HEK293 (cell line): ENCODE data around the gene HIC1.
A peak's percentile ranks its signal among the peaks of the same experiment; 100 is the strongest.

Source experiments
- CTCF ChIA-PET: fragments of 350-600 bp; formaldehyde crosslinking; extraction: SDS; loops from one replicate; lab custom pipeline; 2021; ENCODE audit warnings: antibody characterized with exemption; lab: Yijun Ruan, JAX
- POLR2A ChIA-PET: fragments of 300-600 bp; formaldehyde crosslinking; extraction: SDS; loops from one replicate; lab custom pipeline; 2020; ENCODE audit warnings: antibody characterized with exemption, inconsistent platforms; lab: Yijun Ruan, JAX
- H3K27ac ChIP-seq: fragments of 200-500 bp; sonication (Bioruptor generic); 2 replicates; pipeline ENCODE4 v1.5.1; 2014; ENCODE audit warnings: low read depth, low read length, control low read depth, inconsistent platforms; ENCODE audit errors: extremely low read depth
- H3K36me3 ChIP-seq, 2 experiments: fragments of 200-500 bp in 1 of 2; sonication (Bioruptor generic) in 1 of 2; 1 replicate in 1 of 2; 2 replicates in 1 of 2; pipeline ENCODE4 v1.5.1; 2014 to 2017; ENCODE audit warnings: inconsistent platforms in 2 of 2, low read length in 2 of 2; ENCODE audit not compliant: control insufficient read depth in 2 of 2, insufficient read depth in 1 of 2
- H3K4me1 ChIP-seq: fragments of 200-500 bp; sonication (Bioruptor generic); 2 replicates; pipeline ENCODE4 v1.5.1; 2014; ENCODE audit warnings: mild to moderate bottlenecking, low read length, inconsistent platforms; ENCODE audit not compliant: control insufficient read depth, insufficient read depth
- H3K4me3 ChIP-seq: 2 replicates; pipeline ENCODE4 v1.5.1; 2011; ENCODE audit warnings: low read depth, mild to moderate bottlenecking, control low read depth, low read length, moderate library complexity
- H3K9me3 ChIP-seq: fragments of 200-500 bp; sonication (Bioruptor generic); 2 replicates; pipeline ENCODE4 v1.5.1; 2014; ENCODE audit warnings: low read depth, low read length, inconsistent platforms; ENCODE audit not compliant: control insufficient read depth, insufficient read depth
- BCL11B ChIP-seq: fragments of 450-650 bp; formaldehyde crosslinking; IDR thresholded peaks from 2 replicates; pipeline ENCODE4 v1.5.1; 2016; ENCODE audit warnings: low read depth, missing biosample characterization, missing genetic modification characterization
- EGR2 ChIP-seq: fragments of 450-650 bp; formaldehyde crosslinking; IDR thresholded peaks from 2 replicates; pipeline ENCODE4 v1.5.1; 2016; ENCODE audit warnings: low read depth, missing biosample characterization, missing genetic modification characterization
- GLIS1 ChIP-seq: fragments of 450-650 bp; formaldehyde crosslinking; IDR thresholded peaks from 2 replicates; pipeline ENCODE4 v1.5.1; 2016; ENCODE audit warnings: missing biosample characterization, missing genetic modification characterization
- KLF8 ChIP-seq: fragments of 450-650 bp; formaldehyde crosslinking; IDR thresholded peaks from 2 replicates; pipeline ENCODE4 v1.5.1; 2016; ENCODE audit warnings: missing biosample characterization, missing genetic modification characterization
- RBAK ChIP-seq: fragments of 450-650 bp; formaldehyde crosslinking; IDR thresholded peaks from 2 replicates; pipeline ENCODE4 v1.5.1; 2016; ENCODE audit warnings: missing biosample characterization, missing genetic modification characterization
- TCF7L2 ChIP-seq: IDR thresholded peaks from 2 replicates; pipeline ENCODE4 v1.6.1; 2011; ENCODE audit warnings: low read depth, mild to moderate bottlenecking, inconsistent platforms, low read length, moderate library complexity, borderline replicate concordance
- ZNF121 ChIP-seq: fragments of 450-650 bp; formaldehyde crosslinking; IDR thresholded peaks from 2 replicates; pipeline ENCODE4 v1.5.1; 2016; ENCODE audit warnings: missing biosample characterization, missing genetic modification characterization
- ZNF174 ChIP-seq: fragments of 450-650 bp; formaldehyde crosslinking; IDR thresholded peaks from 2 replicates; pipeline ENCODE4 v1.5.0; 2017; ENCODE audit warnings: missing biosample characterization, mild to moderate bottlenecking, missing genetic modification characterization
- ZNF324 ChIP-seq: fragments of 450-650 bp; formaldehyde crosslinking; IDR thresholded peaks from 2 replicates; pipeline ENCODE4 v1.5.1; 2016; ENCODE audit warnings: missing biosample characterization, missing genetic modification characterization
- ZNF335 ChIP-seq: fragments of 450-650 bp; formaldehyde crosslinking; conservative IDR thresholded peaks from 2 replicates; pipeline ENCODE4 v1.5.1; 2016; ENCODE audit warnings: missing biosample characterization, missing genetic modification characterization
- ZNF37A ChIP-seq: fragments of 450-650 bp; IDR thresholded peaks from 2 replicates; pipeline ENCODE4 v1.5.1; 2018; ENCODE audit warnings: missing biosample characterization, missing genetic modification characterization
- ZNF600 ChIP-seq: fragments of 450-650 bp; formaldehyde crosslinking; IDR thresholded peaks from 2 replicates; pipeline ENCODE4 v1.5.1; 2016; ENCODE audit warnings: missing biosample characterization, missing genetic modification characterization
- ZNF623 ChIP-seq: fragments of 450-650 bp; formaldehyde crosslinking; IDR thresholded peaks from 2 replicates; pipeline ENCODE4 v1.5.1; 2016; ENCODE audit warnings: missing biosample characterization, missing genetic modification characterization
- ZNF792 ChIP-seq: fragments of 450-650 bp; formaldehyde crosslinking; IDR thresholded peaks from 2 replicates; pipeline ENCODE4 v1.5.1; 2016; ENCODE audit warnings: missing biosample characterization, missing genetic modification characterization
- TF ChIP-seq, protein P1 (sequence below): fragments of 450-650 bp; formaldehyde crosslinking; optimal IDR thresholded peaks from 2 replicates; pipeline ENCODE3; 2016; ENCODE audit warnings: missing biosample characterization, mild to moderate bottlenecking, missing genetic modification characterization
- TF ChIP-seq, protein P2 (sequence below): fragments of 450-650 bp; formaldehyde crosslinking; IDR thresholded peaks from 2 replicates; pipeline ENCODE4 v1.5.1; 2016; ENCODE audit warnings: missing biosample characterization, missing genetic modification characterization
- TF ChIP-seq, protein P3 (sequence below): fragments of 450-650 bp; IDR thresholded peaks from 2 replicates; pipeline ENCODE4 v1.5.1; 2018; ENCODE audit warnings: missing biosample characterization, mild to moderate bottlenecking, missing genetic modification characterization
- TF ChIP-seq, protein P4 (sequence below): fragments of 450-650 bp; formaldehyde crosslinking; IDR thresholded peaks from 2 replicates; pipeline ENCODE4 v1.5.1; 2016; ENCODE audit warnings: missing biosample characterization, missing genetic modification characterization, low read depth
- TF ChIP-seq, protein P5 (sequence below): fragments of 450-650 bp; formaldehyde crosslinking; IDR thresholded peaks from 2 replicates; pipeline ENCODE4 v1.5.1; 2016; ENCODE audit warnings: missing biosample characterization, missing genetic modification characterization

Gene HIC1

DNA sequence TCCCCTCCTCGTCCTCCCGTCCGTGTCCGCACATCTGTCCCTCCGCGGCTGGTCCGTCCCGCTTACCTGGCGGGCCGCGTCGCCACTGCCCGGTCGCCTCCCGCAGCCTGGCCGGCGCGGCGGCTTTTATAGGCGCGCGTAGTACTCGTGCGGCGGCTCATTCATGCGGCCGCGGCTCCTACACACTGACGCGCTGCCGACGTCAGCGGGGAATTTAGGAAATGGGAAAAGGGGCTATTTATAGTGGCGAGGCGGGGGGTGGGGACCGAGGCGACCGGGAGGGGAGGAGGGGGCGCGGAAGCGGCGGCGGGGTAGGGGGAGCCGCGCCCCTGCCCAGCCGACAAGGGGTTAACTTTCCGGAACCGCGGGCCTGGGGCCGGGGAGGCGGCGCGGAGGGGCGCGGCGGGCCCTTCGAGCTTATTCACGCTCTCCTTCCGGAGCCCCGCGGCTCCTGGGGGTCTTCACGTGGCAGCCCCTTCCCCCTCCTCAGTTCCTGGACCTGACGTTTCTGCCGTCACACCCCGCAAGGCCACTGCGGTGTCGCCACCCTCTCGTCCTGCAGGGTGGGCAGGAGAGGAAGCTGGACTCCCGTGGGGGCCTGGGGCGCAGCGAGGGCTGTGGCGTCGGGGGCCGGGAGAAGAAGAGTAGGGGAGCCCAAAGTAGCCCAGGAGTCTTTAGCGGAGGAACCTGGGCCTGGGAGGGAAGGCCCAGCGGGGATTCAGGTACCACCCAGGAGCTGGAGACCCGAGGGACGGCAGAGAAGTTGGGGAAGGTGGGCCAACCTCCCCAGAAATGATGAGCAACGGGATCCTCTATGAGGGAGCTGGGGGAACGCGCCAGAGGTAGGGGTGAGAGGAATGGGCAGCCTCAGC lies 3.6 kb upstream of the HIC1 start:
- peaks cover 10% of the 10 kb centered on the region for H3K4me1 ChIP-seq
- H3K9me3 ChIP-seq = no peaks in the 10 kb centered on the region
- ChIA-PET CTCF (interaction anchor here (0.6 to 1.9 kb wide), 7 partner anchors 26 to 231 kb away, joined by 3 to 5 read pairs (median 3); partner anchors contain the start of gene RTN4RL1), POLR2A (interaction anchor here (1.0 to 1.1 kb wide), 2 partner anchors 193 to 335 kb away, joined by 3 to 4 read pairs; no protein-coding TSS in a partner anchor)
- peak overlapping the region; percentile 35; the same call in 1 of the 2 replicates for H3K4me3 ChIP-seq
- peak; percentile 71; the same call in 1 of the 2 replicates for TF ChIP-seq ZNF792
- TF ChIP-seq ZNF623 (tag by site-specific recombination) = no peak
- TF ChIP-seq GLIS1 (tag by site-specific recombination) = 0 out of 2 replicates have a peak, but pooled peaks have one; percentile 36
- TF ChIP-seq, protein P1, sequence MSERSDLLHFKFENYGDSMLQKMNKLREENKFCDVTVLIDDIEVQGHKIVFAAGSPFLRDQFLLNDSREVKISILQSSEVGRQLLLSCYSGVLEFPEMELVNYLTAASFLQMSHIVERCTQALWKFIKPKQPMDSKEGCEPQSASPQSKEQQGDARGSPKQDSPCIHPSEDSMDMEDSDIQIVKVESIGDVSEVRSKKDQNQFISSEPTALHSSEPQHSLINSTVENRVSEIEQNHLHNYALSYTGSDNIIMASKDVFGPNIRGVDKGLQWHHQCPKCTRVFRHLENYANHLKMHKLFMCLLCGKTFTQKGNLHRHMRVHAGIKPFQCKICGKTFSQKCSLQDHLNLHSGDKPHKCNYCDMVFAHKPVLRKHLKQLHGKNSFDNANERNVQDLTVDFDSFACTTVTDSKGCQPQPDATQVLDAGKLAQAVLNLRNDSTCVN (tag by site-specific recombination) = peak; percentile 41
- TF ChIP-seq ZNF335 (tag by site-specific recombination) = peak; percentile 33; the same call in 1 of the 2 replicates
- no peak overlapping the region for H3K27ac ChIP-seq
- H3K36me3 ChIP-seq = no peaks in the 10 kb centered on the region; a peak in 1 of 3 replicates

DNA sequence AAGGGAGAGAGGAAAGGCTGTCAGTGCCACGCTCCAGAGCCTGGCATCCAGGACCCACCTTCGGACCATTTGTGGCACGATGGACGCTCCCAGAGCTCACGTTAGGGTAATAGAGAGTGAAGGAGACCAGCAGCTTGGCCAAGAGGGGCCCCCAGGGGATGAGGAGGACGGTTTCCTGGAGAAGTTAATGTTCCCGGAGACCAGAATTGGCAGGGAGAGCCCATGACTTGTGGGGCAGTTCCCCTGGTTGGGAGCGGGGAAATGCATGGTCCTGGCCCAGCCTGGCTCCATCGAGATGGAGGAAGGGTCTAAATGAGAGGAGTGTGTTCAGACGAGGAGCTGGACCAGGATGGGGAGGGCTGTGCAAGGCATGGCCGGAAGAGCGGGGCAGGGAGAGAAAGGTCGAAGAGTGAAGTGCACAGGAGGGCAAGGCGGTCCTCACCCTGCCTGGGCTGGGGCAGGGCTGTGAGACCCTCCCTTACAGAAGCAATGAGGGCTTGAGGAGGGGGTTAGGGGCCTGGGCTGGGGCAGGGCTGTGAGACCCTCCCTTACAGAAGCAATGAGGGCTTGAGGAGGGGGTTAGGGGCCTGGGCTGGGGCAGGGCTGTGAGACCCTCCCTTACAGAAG lies 2.9 kb upstream of the HIC1 start:
- H3K4me1 ChIP-seq = peaks cover 10% of the 10 kb centered on the region
- no peaks in the 10 kb centered on the region; a peak in 1 of 3 replicates for H3K36me3 ChIP-seq
- CTCF ChIA-PET = interaction anchor here (0.6 to 1.9 kb wide), 5 partner anchors 26 to 231 kb away, joined by 3 to 5 read pairs (median 3); partner anchors contain the start of gene RTN4RL1
- POLR2A ChIA-PET = interaction anchor here (0.5 to 1.1 kb wide), 2 partner anchors 193 to 210 kb away, joined by 3 to 4 read pairs; no protein-coding TSS in a partner anchor
- no peak overlapping the region for H3K27ac ChIP-seq
- H3K4me3 ChIP-seq = no peak overlapping the region
- H3K9me3 ChIP-seq = no peaks in the 10 kb centered on the region
- no peak for TF ChIP-seq TCF7L2
- TF ChIP-seq, protein P2, sequence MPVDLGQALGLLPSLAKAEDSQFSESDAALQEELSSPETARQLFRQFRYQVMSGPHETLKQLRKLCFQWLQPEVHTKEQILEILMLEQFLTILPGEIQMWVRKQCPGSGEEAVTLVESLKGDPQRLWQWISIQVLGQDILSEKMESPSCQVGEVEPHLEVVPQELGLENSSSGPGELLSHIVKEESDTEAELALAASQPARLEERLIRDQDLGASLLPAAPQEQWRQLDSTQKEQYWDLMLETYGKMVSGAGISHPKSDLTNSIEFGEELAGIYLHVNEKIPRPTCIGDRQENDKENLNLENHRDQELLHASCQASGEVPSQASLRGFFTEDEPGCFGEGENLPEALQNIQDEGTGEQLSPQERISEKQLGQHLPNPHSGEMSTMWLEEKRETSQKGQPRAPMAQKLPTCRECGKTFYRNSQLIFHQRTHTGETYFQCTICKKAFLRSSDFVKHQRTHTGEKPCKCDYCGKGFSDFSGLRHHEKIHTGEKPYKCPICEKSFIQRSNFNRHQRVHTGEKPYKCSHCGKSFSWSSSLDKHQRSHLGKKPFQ (tag by site-specific recombination) = no peak
- TF ChIP-seq, protein P3, sequence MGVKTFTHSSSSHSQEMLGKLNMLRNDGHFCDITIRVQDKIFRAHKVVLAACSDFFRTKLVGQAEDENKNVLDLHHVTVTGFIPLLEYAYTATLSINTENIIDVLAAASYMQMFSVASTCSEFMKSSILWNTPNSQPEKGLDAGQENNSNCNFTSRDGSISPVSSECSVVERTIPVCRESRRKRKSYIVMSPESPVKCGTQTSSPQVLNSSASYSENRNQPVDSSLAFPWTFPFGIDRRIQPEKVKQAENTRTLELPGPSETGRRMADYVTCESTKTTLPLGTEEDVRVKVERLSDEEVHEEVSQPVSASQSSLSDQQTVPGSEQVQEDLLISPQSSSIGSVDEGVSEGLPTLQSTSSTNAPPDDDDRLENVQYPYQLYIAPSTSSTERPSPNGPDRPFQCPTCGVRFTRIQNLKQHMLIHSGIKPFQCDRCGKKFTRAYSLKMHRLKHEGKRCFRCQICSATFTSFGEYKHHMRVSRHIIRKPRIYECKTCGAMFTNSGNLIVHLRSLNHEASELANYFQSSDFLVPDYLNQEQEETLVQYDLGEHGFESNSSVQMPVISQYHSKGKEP (tag by site-specific recombination) = no peak
- no peak for TF ChIP-seq KLF8 (tag by site-specific recombination)
- peak; percentile 32; the same call in 1 of the 2 replicates for TF ChIP-seq ZNF600
- TF ChIP-seq ZNF174 (tag by site-specific recombination) = no peak
- TF ChIP-seq EGR2 (tag by site-specific recombination) = no peak
- TF ChIP-seq ZNF324 (tag by site-specific recombination) = no peak
- TF ChIP-seq ZNF37A (tag by site-specific recombination) = no peak
- no peak for TF ChIP-seq RBAK (tag by site-specific recombination)
- peak; percentile 52; the same call in 1 of the 2 replicates for TF ChIP-seq BCL11B (tag by site-specific recombination)
- TF ChIP-seq, protein P4, sequence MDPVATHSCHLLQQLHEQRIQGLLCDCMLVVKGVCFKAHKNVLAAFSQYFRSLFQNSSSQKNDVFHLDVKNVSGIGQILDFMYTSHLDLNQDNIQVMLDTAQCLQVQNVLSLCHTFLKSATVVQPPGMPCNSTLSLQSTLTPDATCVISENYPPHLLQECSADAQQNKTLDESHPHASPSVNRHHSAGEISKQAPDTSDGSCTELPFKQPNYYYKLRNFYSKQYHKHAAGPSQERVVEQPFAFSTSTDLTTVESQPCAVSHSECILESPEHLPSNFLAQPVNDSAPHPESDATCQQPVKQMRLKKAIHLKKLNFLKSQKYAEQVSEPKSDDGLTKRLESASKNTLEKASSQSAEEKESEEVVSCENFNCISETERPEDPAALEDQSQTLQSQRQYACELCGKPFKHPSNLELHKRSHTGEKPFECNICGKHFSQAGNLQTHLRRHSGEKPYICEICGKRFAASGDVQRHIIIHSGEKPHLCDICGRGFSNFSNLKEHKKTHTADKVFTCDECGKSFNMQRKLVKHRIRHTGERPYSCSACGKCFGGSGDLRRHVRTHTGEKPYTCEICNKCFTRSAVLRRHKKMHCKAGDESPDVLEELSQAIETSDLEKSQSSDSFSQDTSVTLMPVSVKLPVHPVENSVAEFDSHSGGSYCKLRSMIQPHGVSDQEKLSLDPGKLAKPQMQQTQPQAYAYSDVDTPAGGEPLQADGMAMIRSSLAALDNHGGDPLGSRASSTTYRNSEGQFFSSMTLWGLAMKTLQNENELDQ (tag by site-specific recombination) = no peak
- TF ChIP-seq, protein P5, sequence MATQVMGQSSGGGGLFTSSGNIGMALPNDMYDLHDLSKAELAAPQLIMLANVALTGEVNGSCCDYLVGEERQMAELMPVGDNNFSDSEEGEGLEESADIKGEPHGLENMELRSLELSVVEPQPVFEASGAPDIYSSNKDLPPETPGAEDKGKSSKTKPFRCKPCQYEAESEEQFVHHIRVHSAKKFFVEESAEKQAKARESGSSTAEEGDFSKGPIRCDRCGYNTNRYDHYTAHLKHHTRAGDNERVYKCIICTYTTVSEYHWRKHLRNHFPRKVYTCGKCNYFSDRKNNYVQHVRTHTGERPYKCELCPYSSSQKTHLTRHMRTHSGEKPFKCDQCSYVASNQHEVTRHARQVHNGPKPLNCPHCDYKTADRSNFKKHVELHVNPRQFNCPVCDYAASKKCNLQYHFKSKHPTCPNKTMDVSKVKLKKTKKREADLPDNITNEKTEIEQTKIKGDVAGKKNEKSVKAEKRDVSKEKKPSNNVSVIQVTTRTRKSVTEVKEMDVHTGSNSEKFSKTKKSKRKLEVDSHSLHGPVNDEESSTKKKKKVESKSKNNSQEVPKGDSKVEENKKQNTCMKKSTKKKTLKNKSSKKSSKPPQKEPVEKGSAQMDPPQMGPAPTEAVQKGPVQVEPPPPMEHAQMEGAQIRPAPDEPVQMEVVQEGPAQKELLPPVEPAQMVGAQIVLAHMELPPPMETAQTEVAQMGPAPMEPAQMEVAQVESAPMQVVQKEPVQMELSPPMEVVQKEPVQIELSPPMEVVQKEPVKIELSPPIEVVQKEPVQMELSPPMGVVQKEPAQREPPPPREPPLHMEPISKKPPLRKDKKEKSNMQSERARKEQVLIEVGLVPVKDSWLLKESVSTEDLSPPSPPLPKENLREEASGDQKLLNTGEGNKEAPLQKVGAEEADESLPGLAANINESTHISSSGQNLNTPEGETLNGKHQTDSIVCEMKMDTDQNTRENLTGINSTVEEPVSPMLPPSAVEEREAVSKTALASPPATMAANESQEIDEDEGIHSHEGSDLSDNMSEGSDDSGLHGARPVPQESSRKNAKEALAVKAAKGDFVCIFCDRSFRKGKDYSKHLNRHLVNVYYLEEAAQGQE (tag by site-specific recombination) = no peak
- peak; percentile 94 for TF ChIP-seq ZNF121 (tag by site-specific recombination)
